ENCODE results near the gene EXOC4.

Gene EXOC4

DNA sequence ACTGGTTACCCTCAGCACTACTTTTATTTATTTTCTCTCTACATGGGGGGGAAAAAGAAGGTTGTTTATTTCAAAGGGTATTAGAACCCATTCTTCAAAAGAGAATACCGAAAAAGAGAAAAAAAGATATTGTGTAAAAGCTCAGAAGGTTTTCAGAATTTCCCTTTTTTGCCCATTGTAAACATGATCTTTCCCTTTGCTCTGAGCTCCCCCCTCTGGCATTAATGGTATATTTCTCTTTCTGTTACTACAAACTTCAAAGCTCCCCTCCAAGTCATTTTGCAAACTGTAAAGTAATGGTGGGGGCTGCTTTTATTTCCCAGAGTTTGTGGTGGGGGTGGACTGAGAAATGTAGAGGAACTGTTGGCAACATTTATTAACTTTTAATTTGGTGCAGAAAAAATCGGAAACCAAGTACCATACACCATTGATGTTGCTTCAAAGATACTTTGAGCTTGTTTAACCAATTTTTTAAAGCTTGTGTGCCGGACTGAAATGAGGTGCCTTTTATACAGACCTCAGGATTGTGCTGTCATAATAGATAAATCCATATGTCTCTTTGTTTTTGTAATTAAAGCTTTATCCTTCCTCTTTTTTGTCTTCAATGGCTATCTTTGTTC lies 181.5 kb downstream of the EXOC4 start:
- DNase-seq = peak; percentile 46

DNA sequence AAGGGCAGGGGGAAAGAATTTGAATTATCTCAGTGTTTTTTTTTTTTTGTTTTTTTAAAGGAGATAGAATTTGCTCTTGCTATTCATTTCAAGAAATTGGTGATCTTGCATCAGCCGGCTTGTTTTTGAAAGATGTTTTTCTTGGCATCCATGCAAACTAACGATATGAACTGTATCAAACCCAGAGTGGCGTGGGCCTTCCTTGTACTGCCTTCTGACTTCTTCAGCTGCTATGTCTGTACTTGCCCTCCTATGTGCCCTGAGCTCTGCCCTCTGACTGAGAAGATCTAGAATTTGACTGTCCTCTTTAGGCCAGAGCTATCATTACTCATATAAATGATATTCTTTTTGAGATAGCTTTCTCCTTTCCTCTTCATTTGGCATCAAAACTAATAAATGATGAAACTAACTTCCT lies 183.1 kb downstream of the EXOC4 start:
- DNase-seq = no peak

DNA sequence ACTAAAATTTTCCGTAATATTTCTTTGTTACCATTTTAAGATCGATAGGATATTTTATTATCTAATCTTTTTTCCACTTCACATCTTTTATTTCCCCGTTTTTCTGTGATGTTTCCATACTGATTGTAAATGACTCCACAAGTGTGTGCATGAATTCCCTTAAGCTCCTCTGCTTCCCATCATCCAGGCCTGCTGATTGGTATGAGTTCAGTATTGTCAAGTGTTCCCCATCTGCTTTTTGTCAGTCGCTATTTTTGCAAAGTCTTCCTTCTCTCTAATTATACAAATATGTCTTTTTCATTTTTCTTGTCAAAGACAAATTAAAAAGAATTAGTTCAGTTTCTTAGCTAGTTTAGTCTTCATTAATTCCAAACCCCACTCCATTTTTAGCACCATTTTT lies 184.7 kb downstream of the EXOC4 start:
- DNase-seq = no peak

DNA sequence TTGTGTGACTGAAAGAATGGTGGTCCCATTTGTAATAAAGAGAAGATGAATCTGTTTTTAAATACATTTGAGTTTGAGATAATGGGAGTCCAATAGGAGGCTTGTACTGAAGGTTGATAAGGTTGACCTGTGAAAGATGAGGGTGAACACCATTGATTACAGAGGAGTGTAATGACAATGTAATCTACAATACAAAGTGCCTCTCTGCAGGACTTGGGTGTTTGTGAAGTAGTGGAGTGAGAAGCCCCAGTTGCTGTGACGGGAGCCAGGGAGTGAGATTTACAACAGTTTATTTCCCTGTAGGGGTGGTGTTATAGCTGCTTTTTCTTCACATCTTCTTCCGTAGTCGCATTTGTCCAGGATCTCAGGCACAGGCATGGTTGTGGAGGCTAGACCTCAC lies 189.9 kb downstream of the EXOC4 start:
- DNase-seq = no peak

DNA sequence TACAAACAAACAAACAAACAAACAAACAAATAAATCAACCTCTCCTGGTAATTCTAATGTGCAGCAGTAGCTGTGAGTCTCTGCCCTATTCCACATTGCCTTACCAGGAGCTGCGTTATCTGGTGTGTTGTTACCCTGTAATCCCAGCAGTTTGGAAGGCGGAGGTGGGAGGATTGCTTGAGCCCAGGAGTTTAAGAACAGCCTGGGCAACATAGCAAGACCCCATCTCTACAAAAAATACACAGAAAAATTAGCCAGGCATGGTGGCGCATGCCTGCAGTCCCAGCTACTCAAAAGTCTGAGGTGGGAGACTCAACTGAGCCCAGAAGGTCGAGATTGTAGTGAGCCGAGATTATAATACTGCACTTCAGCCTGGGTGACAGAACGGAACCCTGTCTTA lies 192.7 kb downstream of the EXOC4 start:
- DNase-seq = no peak

DNA sequence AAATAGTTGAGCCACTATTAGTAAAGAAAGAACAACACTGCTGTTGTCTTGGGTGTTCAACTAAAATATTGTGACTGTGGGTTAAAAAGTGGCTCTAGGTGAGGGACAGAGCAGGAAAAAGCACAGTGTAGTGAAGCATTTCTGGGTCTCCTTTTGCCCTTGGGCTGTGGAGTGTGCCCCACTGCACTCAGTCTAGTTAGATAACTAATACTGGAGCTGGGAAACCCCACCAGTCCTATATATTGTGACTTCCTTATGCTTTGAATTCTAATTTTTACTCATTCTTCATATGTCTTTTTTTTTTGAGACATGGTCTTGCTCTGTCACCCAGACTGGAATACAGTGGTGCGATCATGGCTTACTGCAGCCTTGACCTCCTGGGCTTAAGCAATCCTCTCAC lies 195.1 kb downstream of the EXOC4 start:
- no peak for DNase-seq

DNA sequence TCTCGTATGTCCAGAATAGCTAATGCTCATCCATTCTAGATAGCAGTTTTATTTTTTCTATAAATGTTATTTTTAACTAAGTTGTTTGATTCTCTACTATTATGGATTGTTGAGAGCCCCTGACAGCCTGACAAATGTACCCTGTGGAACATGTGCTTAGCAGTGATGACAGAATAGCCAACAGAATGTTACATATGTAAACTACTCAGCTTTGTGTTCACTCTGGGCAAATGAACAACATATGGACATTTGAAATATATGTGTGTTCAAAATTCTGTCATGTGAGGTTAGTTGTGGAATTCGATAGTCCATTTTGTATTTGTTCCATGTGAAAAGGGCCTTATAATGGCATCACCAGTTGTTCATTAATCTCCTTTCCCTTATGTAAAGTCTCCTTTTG lies 199.7 kb downstream of the EXOC4 start:
- DNase-seq = no peak

DNA sequence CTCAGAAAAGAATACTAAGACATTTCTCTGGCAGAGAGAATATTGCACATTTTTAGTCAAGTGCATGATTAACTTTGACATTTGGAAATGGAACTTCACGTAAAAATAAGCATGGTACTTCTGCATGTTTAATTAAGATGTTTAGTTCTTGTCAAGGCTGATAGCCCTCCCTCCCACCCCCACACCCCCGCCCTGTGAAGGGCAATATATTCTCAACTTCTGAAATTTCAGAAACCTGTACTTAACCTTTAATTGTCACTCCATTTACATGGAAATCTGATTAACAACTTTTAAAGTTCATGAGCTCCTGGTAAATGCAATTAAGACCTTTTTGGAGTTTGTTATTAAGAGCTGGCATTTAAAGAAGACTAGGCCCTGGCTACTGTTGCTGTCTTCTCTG lies 205.8 kb downstream of the EXOC4 start:
- DNase-seq = no peak

DNA sequence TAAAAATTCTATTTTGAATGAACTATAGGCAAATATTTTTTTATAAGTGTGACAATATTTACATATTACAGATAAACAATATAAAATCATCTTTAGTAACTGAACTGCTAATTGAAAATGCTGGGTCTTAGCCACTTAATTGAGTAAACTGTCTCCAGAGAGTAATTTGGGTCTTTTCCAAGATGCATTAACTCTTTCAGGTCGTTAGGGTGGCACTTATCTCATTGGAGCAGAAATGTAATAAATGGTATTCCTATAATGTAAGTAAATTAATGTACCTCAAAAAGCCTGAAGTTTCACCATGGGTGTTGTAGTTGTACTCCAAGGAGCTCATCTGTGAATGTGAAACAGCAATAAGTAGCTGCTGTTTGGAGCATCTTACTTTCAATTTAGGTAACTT lies 208.5 kb downstream of the EXOC4 start:
- DNase-seq = peak; percentile 51

DNA sequence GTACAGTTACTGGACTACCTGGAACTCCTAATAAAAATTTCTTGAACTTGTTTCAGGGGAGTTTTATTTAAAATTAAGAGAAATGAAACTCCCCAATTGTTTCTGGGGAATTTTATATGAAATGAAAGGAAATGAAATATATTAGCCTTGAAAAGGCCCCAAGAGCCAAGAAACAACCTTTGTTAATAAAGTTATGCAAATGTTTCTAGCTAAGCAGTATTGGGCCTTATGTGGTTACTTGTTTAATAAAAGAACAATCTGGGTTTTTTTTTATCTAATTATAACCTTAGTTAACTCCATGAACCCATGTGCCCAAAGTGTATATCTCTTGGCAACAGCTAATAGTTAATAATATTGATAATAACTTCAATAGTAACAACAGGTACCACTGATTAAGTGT lies 222.8 kb downstream of the EXOC4 start:
- DNase-seq = no peak

DNA sequence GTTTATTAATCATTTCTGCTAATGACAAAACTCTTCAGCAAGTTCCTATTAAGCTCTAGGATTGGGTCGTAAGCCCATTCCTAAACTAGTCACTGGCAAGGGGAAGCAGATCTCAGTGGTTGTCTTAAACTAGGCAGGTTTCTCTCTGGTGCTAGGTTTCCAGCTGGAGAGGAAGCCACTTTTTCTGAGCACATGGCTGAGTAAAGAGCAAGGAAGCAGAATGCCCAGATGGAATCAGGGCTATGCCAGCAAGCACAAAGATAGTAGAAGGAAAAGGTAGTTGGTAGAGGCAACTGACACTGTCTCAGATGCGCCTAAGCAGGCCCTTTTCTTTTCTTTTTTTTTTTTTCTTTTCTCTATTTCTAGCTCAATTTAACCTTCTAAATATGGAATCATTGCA lies 224.9 kb downstream of the EXOC4 start:
- peak; percentile 60 for DNase-seq

DNA sequence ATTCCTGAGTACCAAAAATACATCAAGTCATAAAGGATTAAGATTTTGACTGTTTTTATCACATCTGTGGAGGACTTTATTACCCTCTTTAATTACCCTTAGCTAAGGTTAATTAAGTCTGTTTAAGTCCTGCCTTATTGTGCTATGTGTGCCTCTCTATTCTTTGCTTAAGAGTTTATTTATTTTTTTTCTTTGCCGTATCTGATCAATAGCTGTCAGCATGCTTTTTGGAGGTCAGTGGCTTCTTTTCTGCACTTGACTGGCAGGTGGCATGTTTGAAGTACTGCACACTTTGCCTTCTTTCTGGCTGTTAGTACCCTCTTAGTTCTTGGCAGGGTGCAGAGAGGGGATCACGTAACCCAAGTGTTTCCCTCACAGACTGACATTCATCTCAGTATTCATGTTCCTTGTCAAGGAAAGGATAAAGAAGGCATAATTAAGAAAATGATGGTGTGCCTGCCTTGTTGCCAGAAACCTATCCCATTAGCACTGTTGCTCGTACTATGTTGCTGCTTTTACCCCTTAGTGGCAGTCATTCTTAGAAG lies 225.8 kb downstream of the EXOC4 start:
- DNase-seq = peak; percentile 100

DNA sequence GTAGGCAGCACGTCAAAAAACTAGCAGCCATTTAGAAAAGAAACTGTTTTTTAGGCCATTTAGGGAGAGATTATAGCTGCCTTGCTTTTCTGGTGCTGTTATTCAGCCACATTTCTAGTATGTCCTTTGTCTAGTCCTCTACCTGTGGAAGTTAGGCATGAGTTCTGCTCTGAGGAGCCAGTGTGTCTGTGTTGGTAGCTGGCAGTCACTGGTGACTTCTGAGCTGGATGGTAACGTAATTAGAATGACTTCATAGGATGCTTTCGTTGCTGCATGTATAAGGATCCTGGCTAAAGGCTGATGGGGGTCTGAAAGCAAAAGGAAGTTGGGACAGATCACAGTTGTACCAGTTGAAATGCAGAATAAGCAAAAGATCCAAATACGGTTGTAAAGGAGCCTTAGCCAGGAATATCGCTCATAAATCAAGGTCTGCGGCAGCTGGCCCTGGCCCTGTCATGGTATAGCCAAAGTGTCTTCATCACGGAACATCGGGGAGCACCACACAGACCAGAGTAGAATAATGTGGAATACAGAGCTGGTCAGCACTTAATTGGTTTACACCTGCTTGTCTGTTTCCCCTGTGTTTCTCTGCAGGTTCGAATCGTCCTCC lies 226.7 kb downstream of the EXOC4 start:
- DNase-seq = peak; percentile 63

DNA sequence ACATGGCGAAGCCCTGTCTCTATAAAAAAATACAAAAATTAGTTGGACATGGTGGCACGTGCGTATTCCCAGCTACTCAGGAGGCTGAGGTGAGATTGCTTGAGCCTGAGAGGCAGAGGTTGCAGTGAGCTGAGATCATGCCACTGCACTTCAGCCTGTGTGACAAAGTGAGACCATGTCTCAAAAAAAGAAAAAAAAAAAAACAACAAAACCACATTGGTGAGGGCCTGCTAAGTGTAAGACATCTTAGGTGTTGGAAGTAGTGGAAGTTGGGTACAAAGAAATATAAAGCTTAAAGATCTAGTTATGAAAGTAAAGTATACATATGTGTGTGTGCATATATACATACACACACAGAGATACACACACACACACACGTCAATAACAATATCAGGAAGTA lies 228.0 kb downstream of the EXOC4 start:
- DNase-seq = no peak

DNA sequence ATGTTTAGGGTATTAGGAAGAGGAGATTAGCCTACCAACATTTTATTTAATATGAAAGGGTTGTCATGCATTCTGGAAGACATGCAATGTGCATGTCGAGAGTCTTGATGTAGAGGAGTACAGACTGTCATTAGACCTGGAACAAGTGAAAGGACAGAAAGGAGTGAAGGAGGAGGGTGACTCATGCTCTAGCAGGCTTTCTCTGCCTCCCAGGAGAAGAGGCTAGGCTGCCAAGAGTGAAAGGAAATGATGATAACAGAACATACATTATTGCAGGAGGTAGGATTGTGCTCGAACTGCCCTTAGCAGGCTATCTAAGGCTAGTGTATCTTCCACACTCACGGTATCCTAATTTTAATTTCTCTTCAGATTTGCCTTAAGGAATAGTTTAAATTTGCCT lies 228.8 kb downstream of the EXOC4 start:
- DNase-seq = peak; percentile 66

DNA sequence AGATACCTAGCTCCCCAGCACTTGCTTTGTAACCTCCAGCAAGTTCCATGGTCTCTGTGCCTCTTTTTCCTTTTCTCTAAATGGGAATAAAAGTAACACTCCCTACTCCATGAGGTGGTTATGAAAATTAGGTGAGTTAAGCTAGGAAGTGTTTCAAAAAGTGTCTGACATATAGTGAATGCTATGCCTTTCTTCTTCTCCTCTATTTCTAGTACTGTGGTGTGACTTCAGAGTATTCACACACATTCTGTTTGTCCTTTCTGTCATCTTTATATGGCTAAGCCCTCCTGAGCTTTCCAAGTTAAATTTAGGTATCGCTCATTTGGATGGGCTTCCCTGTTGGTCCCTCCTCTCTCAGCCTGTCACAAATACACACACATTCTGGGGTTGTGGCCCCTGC lies 229.7 kb downstream of the EXOC4 start:
- DNase-seq = no peak

DNA sequence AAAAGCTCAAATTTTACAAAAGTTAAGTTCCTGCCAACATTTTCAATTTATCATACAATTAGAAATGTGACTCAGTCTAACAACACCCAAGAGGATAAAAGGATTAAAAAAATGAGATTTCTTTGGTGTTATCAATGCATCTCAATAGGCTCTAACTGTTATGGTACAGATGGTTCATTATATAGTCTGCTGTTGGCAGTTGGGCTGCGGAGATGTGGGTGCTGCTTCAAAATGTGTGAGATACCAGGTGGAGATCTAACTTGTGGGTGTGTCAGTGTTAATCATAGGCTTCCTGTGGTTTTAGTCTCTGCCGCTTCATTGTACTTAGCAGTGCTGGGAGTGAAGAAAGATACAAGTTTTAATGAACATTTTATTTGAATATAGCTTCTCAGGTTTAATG lies 231.2 kb downstream of the EXOC4 start:
- DNase-seq = no peak

DNA sequence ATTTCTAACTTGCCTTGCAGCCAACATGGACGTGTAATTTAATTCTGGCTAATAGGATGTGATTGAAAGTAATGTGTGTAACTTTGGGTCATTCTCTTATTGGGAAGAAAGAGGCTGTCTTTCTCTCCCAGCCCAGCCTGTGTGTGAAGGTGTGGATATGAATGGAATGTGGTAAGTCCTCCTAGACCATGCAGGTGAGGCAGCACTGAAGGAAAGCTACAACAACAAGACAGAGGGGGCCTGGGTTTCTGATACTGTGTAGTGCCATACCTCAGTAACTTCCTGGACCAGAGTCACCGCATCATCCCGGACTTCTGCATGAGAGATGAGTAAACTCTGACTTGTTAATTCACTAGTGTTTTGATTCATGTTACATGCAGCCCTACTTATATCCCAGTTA lies 237.0 kb downstream of the EXOC4 start:
- no peak for DNase-seq

DNA sequence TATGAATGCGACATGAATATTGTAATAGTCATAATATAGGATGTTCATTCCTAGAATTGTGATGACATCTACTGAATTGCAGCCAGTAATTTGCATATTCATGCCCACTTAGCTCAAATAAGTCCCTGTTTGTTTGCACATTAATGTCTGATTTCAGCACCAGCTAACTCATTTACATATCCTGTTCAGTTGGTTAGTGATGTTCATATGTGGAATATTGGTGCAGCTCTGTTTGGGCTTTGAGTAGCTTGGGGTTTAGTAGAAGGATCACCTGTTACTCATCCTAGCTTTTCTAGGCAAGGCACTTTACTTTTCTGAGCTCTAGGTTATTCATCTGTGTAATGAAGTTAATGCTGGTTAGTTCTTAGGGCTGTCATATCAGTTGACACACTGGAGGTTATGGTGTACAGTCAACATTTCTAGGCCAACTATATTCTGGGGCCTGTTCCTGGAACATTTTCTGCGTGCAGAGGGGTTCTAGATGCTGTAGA lies 238.4 kb downstream of the EXOC4 start:
- DNase-seq = no peak

DNA sequence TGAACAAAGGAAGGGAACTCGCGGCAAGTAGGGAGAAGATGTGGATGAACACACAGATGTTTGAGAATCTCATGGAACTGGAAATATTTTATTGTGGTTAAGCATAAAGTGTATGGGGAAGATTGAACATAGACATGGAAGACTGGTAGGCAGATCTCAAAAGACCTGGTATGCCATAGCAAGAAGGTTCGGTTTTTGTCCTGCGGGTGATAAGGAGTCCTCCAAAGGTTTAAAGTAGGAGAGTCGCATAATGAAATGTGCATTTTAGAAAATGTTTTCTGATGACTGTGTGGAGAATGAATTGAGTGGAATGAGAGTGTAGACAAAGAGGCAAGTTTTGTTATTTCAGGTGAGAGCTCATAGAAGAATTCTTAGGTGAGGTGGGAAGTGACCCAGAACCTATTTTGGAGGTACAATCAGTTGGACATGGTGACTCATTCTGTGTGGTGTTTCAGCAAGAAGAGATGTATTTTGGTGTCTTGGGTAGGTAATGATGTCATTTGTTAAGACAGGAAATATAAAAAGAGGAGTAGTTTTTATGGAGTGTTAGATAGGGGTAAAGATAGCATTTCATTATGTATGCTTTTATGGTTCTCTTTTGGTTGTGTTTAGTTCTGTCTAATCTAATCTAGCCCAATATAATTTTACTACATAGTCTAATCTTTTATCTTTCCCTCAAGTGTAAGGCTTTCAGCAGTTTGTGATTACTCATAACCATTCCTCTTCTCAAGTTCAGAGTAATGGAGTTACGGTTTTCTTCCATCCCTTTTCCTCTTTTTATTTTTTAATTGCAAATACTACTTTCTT lies 239.2 kb downstream of the EXOC4 start:
- DNase-seq = no peak

DNA sequence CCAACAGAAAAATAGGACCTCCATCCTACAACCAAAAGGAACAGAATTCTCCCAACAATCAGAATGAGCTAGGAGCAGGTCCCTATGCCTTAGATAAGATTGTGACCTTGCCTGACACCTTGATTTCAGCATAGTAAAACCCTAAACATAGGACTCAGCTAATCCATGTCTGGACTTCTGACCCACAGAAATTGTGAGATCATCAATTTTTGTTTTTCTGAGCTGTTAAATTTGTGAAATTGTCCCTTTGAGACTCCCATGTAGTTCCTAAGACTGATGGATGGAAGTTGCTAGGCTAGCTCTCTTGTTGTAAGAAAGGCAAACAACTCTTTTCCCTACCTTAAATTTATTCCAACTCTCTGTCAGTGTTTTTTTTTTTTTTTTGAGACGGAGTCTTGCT lies 244.2 kb downstream of the EXOC4 start:
- no peak for DNase-seq

DNA sequence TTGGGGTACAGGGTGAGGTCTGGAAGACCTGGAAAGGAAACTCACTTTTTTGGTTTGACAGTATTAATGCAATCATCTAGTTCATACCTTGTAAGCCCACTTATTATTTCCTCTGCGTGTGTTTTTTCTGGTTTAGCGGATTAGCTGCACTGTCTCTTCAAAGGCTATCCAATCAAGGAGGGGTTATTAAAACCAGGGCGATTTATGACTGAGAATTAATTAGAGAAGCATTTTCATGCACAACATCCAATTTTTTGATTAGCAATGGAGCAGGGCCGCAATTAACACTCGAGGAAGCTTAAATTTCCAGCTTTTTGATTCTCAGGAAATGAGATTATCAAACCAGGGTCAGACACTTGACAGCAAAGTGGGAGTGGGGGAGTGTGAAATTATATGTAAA lies 248.9 kb downstream of the EXOC4 start:
- DNase-seq = peak; percentile 78

DNA sequence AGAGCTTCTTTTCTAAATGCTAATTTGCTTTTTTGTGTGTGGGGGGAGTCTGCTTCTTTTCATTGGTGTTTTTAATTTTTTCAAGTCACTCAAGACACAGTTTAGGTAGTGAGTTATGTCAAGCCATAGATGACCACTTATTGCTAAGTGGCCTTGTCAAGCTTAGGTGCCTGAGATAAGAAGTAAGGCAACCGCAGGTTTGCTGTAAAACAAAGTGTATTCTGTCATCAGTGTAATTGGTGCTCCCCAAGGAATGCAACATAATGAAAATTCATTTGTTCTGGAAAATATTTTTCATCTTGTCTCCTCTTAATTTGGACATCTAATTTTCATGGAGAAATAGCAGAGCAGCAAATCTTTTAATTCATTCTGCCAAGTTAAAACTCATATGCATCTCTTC lies 249.6 kb downstream of the EXOC4 start:
- peak; percentile 82 for DNase-seq

DNA sequence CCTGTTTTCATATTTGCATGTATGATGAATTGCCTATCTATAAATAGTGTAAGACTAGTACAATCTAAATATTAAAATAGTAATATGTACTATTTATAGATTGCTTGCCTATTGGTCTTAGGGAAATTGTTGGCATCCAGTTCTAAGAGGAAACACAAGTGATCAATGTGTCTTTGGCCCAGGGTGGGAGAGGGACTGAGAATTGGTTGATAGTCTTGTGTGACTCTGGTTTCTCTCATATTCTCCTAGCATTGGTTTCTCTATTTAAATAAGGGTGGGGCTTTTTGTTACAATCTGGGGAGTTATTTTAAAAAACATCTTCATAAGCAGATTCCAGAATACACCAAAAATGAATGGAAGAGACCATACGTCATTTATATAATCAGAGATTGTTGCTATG lies 250.1 kb downstream of the EXOC4 start:
- no peak for DNase-seq

All from DMS79 treated with DMSO at 0.1 percent for 48 hours (cell line).